Stomach (tissue), 4 donors: ENCODE measurements around the gene NLRP5.

ENCODE experiments used
- CTCF ChIP-seq, 7 experiments: fragments of 450-650 bp in 4 of 7; fragments of 200-600 bp in 3 of 7; sonication (generic) in 3 of 7; IDR thresholded peaks; one replicate each; pipeline ENCODE4 v1.5.1; 2016 to 2019; ENCODE audit warnings: antibody characterized with exemption in 7 of 7, control low read depth in 2 of 7, mild to moderate bottlenecking in 1 of 7
- POLR2A ChIP-seq, 4 donors: fragments of 450-650 bp; IDR thresholded peaks; one replicate each; pipeline ENCODE4 v1.6.1; 2016; ENCODE audit warnings: antibody characterized with exemption in 4 of 4, control low read depth in 2 of 4, mild to moderate bottlenecking in 1 of 4, moderate library complexity in 1 of 4

- TF ChIP-seq CTCF (IDR thresholded peaks at IDR 0.05) (no peak), POLR2A (IDR thresholded peaks at IDR 0.05) (no peak)
Observed at GRCh38 chr19:55959996-55960675, 26.4 kb upstream of the NLRP5 start.
